ENCODE results near the gene PRM2.

Gene PRM2

GRCh38 chr16:11277607-11278337 is 1.5 kb upstream of the PRM2 start:
- no peak for TF ChIP-seq ZFX (IDR thresholded peaks at IDR 0.05)
- TF ChIP-seq, protein P1, sequence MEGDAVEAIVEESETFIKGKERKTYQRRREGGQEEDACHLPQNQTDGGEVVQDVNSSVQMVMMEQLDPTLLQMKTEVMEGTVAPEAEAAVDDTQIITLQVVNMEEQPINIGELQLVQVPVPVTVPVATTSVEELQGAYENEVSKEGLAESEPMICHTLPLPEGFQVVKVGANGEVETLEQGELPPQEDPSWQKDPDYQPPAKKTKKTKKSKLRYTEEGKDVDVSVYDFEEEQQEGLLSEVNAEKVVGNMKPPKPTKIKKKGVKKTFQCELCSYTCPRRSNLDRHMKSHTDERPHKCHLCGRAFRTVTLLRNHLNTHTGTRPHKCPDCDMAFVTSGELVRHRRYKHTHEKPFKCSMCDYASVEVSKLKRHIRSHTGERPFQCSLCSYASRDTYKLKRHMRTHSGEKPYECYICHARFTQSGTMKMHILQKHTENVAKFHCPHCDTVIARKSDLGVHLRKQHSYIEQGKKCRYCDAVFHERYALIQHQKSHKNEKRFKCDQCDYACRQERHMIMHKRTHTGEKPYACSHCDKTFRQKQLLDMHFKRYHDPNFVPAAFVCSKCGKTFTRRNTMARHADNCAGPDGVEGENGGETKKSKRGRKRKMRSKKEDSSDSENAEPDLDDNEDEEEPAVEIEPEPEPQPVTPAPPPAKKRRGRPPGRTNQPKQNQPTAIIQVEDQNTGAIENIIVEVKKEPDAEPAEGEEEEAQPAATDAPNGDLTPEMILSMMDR (conservative IDR thresholded peaks at IDR 0.05), result no peak
- H3K27ac ChIP-seq, result no peak overlapping the region

- no peak overlapping the region for H3K27ac ChIP-seq
- TF ChIP-seq, protein P1 (conservative IDR thresholded peaks at IDR 0.05), result no peak
- no peak for TF ChIP-seq ZFX (IDR thresholded peaks at IDR 0.05)
Measured at GRCh38 chr16:11276896-11277593, 765 bp upstream of the PRM2 start.

GRCh38 chr16:11274964-11275363 is 1.3 kb downstream of the PRM2 start:
- TF ChIP-seq ZFX (IDR thresholded peaks at IDR 0.05), result no peak
- TF ChIP-seq, protein P1 (conservative IDR thresholded peaks at IDR 0.05), result no peak
- H3K27ac ChIP-seq, result no peak overlapping the region

DNA sequence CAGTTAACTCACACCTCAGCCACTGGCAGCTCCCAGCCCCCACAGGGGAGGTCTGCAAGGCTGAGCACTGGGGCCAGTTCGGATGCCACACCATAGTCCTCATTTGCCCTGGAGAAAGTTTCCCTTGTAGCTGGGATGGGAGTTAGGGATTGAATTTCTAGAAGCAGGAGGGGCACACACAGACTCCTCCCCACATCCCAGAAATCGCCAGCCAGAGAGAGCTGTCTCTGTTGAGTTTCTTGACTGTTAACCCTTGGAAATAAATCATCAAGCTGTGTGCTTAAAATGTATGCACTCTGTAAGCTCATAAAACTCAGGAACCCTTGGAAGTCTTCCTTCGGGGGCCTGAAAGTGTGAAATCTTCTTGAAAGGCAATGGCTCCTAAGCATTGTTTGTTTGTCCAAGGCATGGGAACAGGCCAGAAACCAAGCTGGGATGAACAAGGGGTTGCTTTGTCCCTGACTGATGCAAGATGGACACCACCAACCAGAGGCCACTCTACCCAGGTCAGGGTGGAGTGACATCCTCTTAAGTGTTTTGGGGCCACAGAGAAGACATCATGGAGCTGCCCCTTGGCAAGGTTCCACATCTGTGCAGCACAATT is 2.5 kb downstream of the PRM2 start:
- H3K27ac ChIP-seq, result no peak overlapping the region
- TF ChIP-seq ZFX (IDR thresholded peaks at IDR 0.05), result no peak
- TF ChIP-seq, protein P1 (conservative IDR thresholded peaks at IDR 0.05), result no peak

DNA sequence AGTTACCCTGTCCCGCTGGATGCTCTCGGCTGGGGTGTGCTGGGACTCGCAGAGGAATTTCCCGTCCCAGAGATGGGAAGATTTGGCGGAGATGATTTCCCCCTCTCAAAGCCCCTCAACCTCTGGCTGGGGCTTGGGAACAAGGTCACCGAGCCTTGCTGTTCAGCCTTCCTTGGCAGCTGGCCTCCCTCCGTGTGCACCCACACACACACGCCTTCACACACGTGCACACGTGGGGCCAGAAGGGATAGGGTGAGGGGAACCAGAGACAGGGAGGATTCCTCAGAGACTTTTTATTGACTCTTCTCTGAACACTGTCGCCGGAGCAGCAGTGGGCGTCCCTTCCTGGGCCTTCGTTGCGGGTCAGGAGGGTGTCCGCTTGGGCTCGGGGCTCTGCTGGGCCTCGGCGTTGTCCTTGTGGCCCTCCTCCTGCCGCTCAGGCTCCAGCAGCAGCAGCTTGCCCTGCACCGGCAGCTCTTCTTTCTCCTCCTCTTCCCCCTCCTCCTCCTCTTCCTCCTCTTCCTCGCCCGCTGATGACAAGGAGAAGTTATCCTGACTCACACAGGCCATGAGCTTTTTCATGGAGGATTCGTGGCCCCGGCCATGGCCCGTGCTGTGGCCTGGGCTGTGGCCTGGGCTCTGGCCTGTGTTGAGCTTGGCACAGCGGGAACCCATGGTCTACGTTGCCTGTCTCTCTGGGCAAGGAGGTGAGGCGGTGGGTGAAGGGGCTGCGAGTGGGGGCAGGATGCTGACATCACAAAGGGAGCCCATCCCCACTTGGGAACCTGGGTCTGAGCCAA is 3.2 kb downstream of the PRM2 start, which contains the start of gene PRM3:
TSS of gene PRM3 (minus strand) at position 709 of the 800 bp plus-strand sequence. CDS start at position 675, 34 bp downstream.
- TF ChIP-seq, protein P1 (conservative IDR thresholded peaks at IDR 0.05), result no peak
- TF ChIP-seq ZFX (IDR thresholded peaks at IDR 0.05), result no peak

GRCh38 chr16:11272484-11272883 is 3.8 kb downstream of the PRM2 start:
- no peak for TF ChIP-seq ZFX (IDR thresholded peaks at IDR 0.05)
- TF ChIP-seq, protein P1 (conservative IDR thresholded peaks at IDR 0.05), result no peak
- H3K27ac ChIP-seq, result no peak overlapping the region

More for the DNA sequence above, 3.2 kb downstream of the PRM2 start, which contains the start of gene PRM3:
- H3K27ac ChIP-seq, result no peak within 1 kb of the TSS
